Ectodermal cell (in vitro differentiated cells): ENCODE data around the gene KIAA0408. TPM values are rescaled to one million over a fixed set of nuclear protein-coding genes. Genes with fewer than 3 reads are reported as not detected.

Source experiments
- H3K27ac ChIP-seq: 2 replicates; pipeline ENCODE4 v1.7.0; 2013; ENCODE audit warnings: mild to moderate bottlenecking, low read depth, low read length; ENCODE audit not compliant: insufficient read depth, poor library complexity, severe bottlenecking
- H3K27me3 ChIP-seq: 2 replicates; pipeline ENCODE4 v1.7.0; 2013; ENCODE audit warnings: mild to moderate bottlenecking, low read length; ENCODE audit not compliant: insufficient read depth, control insufficient read depth, poor library complexity, severe bottlenecking
- H3K36me3 ChIP-seq: one replicate; pipeline ENCODE4 v1.7.0; 2013; ENCODE audit warnings: low read length; ENCODE audit not compliant: control insufficient read depth, insufficient read depth
- H3K4me1 ChIP-seq: one replicate; pipeline ENCODE4 v1.7.0; 2013; ENCODE audit warnings: low read length; ENCODE audit not compliant: control insufficient read depth, insufficient read depth
- H3K4me3 ChIP-seq: 2 replicates; pipeline ENCODE4 v1.7.0; 2013; ENCODE audit warnings: low read depth, low read length, control low read depth; ENCODE audit not compliant: insufficient read depth
- H3K9me3 ChIP-seq: 2 replicates; pipeline ENCODE4 v1.7.0; 2013; ENCODE audit warnings: mild to moderate bottlenecking, low read length, moderate library complexity; ENCODE audit not compliant: control insufficient read depth
- WGBS, 2 experiments: methylation state at CpG; one replicate each; pipeline ENCODE4 v1.1.7; 2013; ENCODE audit warnings: missing lambda C conversion rate in 2 of 2; 5-methylcytosine and 5-hydroxymethylcytosine counted together
- polyA plus RNA-seq, 4 experiments: library from polyadenylated mRNA; stranded (reverse); fragments of 50-300 nt; gene quantifications; one replicate each; pipeline ENCODE4 v1.2.3, GENCODE V29; 2013

KIAA0408 gene
- polyA plus RNA-seq (2013, experiment 1 of 4), result 11.9 TPM
- polyA plus RNA-seq (2013, experiment 2 of 4), result 17.2 TPM
- 7.6 TPM for polyA plus RNA-seq (2013, experiment 3 of 4)
- polyA plus RNA-seq (2013, experiment 4 of 4), result 14.1 TPM

GRCh38 chr6:127459231-127459641, at the start of gene KIAA0408:
TSS of gene KIAA0408 (minus strand) at chr6:127459389. CDS start at chr6:127453981, 5,408 bp downstream.
- no peak within 1 kb of the TSS for H3K4me3 ChIP-seq
- 21 to 23% methylated on average over 4 of the region's 4 CpGs for WGBS, 2 experiments
- H3K9me3 ChIP-seq, result no peaks in the 10 kb centered on the region
- H3K4me1 ChIP-seq, result no peaks in the 10 kb centered on the region
- no peak within 1 kb of the TSS for H3K27ac ChIP-seq
- no peaks in the 10 kb centered on the region for H3K36me3 ChIP-seq
- H3K27me3 ChIP-seq, result no peaks in the 10 kb centered on the region

DNA sequence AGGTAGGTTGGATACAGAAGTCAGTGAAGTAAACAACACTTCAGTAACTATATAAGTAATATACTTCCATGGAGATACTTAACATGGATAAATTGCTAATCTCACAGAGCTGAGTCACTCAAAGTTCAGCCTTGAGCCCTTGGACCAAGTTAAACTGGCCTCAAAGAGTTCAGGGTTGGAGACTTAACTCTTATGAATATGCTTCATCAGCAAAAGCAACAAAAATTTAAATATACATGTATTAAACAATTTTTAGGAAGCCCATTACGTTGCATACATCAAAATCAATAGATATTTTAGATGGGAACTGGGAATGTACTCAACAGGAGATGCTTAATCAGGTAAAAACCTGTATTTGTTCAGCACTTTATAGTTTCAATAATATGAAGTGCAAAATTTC, 47.7 kb upstream of the KIAA0408 start:
- H3K36me3 ChIP-seq, result peaks cover 6% of the 10 kb centered on the region
- no peaks in the 10 kb centered on the region for H3K9me3 ChIP-seq
- H3K4me1 ChIP-seq, result no peaks in the 10 kb centered on the region
- H3K4me3 ChIP-seq, result no peak overlapping the region
- no peaks in the 10 kb centered on the region for H3K27me3 ChIP-seq
- no peak overlapping the region for H3K27ac ChIP-seq
- WGBS, 2 experiments, result 100% methylated on average over 1 of the region's 1 CpG; no CpG with 5 or more reads in 1 of the 2 experiments

DNA sequence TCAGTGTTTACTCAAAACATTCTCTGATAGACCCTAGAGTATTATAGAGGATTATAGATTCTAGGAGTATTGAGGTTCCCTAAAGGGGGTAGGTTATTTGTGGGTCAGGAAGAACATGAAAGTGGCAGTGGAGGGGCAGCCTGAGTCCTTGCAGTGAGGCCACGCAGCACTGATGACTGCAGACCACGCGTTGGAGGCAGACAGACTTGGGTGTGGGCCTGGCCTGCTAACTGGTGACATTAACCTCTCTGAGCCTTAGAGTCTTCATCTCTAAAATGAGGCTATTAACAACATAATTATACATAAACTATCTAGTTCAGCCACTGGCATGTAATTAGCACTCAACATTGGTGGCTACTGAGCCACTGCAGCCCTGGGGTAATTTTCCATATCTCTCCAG, 43.8 kb upstream of the KIAA0408 start:
- no peaks in the 10 kb centered on the region for H3K4me1 ChIP-seq
- H3K27ac ChIP-seq, result no peak overlapping the region
- H3K27me3 ChIP-seq, result no peaks in the 10 kb centered on the region
- WGBS, 2 experiments, result 94% methylated on average over 3 of the region's 3 CpGs
- H3K9me3 ChIP-seq, result no peaks in the 10 kb centered on the region
- H3K4me3 ChIP-seq, result no peak overlapping the region
- no peaks in the 10 kb centered on the region for H3K36me3 ChIP-seq

- WGBS, 2 experiments, result 91 to 93% methylated on average over 1 of the region's 1 CpG
- Histone ChIP-seq H3K36me3 (no peaks in the 10 kb centered on the region), H3K9me3 (no peaks in the 10 kb centered on the region)
Measured at GRCh38 chr6:127497410-127497809, 38.2 kb upstream of the KIAA0408 start.

GRCh38 chr6:127496471-127496870, 37.3 kb upstream of the KIAA0408 start:
- Histone ChIP-seq H3K4me1 (no peaks in the 10 kb centered on the region), H3K27me3 (no peaks in the 10 kb centered on the region), H3K4me3 (no peak overlapping the region), H3K27ac (no peak overlapping the region), H3K36me3 (peaks cover 3% of the 10 kb centered on the region), H3K9me3 (no peaks in the 10 kb centered on the region)
- WGBS, 2 experiments, result 92 to 100% methylated on average over 1 of the region's 1 CpG

More at GRCh38 chr6:127497410-127497809, 38.2 kb upstream of the KIAA0408 start:
- Histone ChIP-seq H3K27ac (no peak overlapping the region), H3K4me1 (no peaks in the 10 kb centered on the region), H3K27me3 (no peaks in the 10 kb centered on the region), H3K4me3 (no peak overlapping the region)

GRCh38 chr6:127494240-127494767, 35.1 kb upstream of the KIAA0408 start:
- H3K27me3 ChIP-seq, result no peaks in the 10 kb centered on the region
- H3K4me1 ChIP-seq, result no peaks in the 10 kb centered on the region
- H3K36me3 ChIP-seq, result peaks cover 16% of the 10 kb centered on the region
- H3K9me3 ChIP-seq, result no peaks in the 10 kb centered on the region
- H3K4me3 ChIP-seq, result no peak overlapping the region
- no peak overlapping the region for H3K27ac ChIP-seq

DNA sequence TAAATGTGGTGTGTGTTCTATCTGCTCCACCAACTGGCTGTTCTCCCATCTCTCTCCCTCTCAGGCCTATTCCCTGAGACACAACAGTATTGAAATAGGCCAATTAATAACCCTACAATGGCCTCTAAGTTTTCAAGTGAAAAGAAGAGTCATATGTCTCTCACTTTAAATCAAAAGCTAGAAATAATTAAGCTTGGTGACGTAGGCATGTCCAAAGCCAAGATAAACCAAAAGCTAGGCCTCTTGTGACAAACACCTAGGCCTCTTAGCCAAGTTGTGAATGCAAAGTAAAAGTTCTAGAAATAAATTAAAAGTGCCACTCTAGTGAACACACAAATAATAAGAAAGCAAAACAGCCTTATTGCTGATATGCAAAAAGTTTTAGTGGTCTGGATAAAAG, 30.1 kb upstream of the KIAA0408 start:
- H3K36me3 ChIP-seq, result peaks cover 16% of the 10 kb centered on the region
- WGBS, 2 experiments, result 100% methylated on average over 1 of the region's 1 CpG; no CpG with 5 or more reads in 1 of the 2 experiments

GRCh38 chr6:127486934-127487333, 27.7 kb upstream of the KIAA0408 start:
- Histone ChIP-seq H3K27me3 (no peaks in the 10 kb centered on the region), H3K9me3 (no peaks in the 10 kb centered on the region), H3K4me3 (no peak overlapping the region), H3K36me3 (peaks cover 16% of the 10 kb centered on the region), H3K27ac (no peak overlapping the region), H3K4me1 (no peaks in the 10 kb centered on the region)
- 94% methylated on average over 2 to 3 of the region's 3 CpGs for WGBS, 2 experiments

More for the DNA sequence above, 30.1 kb upstream of the KIAA0408 start:
- H3K9me3 ChIP-seq, result no peaks in the 10 kb centered on the region
- no peaks in the 10 kb centered on the region for H3K4me1 ChIP-seq
- H3K27me3 ChIP-seq, result no peaks in the 10 kb centered on the region
- H3K4me3 ChIP-seq, result no peak overlapping the region
- H3K27ac ChIP-seq, result no peak overlapping the region

- Histone ChIP-seq H3K4me3 (no peak overlapping the region), H3K9me3 (no peaks in the 10 kb centered on the region), H3K27me3 (no peaks in the 10 kb centered on the region), H3K27ac (no peak overlapping the region), H3K4me1 (no peaks in the 10 kb centered on the region), H3K36me3 (peaks cover 5% of the 10 kb centered on the region)
- 43 to 78% methylated on average over 2 to 3 of the region's 3 CpGs for WGBS, 2 experiments
Measured at GRCh38 chr6:127484212-127484863, 25.1 kb upstream of the KIAA0408 start.

- Histone ChIP-seq H3K27ac (no peak overlapping the region), H3K27me3 (no peaks in the 10 kb centered on the region), H3K36me3 (peaks cover 5% of the 10 kb centered on the region), H3K9me3 (no peaks in the 10 kb centered on the region), H3K4me1 (no peaks in the 10 kb centered on the region), H3K4me3 (no peak overlapping the region)
- 53% methylated on average over 4 of the region's 5 CpGs; no CpG with 5 or more reads in 1 of the 2 experiments for WGBS, 2 experiments
Measured at GRCh38 chr6:127483399-127484055, 24.3 kb upstream of the KIAA0408 start.
